Embryonic facial prominence (tissue), 1 donor: ENCODE results near the gene AIG1.

Source experiments
- DNase-seq: peaks from one replicate; pipeline ENCODE4 v3.0.0-alpha.2; 2016; ENCODE audit errors: extremely low spot score

Gene AIG1

DNA sequence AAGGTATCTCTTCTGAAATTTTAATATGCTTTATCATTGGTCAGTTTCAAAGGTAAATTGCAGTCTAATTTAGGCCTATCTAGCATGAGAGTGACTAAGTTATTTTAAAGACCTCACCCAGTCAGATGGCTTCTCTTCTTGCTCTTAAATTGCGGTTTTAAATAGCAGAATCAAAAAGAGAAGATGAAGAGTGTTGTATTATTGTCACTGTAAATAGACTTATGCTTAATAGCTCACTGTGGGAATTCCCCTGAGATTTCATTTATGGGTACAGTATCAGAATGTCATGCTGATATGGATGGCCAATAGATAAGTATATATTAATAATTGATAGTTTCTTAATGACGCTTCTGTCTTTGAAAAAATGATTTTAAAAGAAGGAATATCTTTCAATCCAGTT lies 35.7 kb downstream of the AIG1 start:
- DNase-seq: no peak

- no peak for DNase-seq
Measured at GRCh38 chr6:143097224-143097795, 36.6 kb downstream of the AIG1 start.

GRCh38 chr6:143098054-143098671 lies 37.5 kb downstream of the AIG1 start:
- DNase-seq: no peak

GRCh38 chr6:143099647-143100046 lies 39.0 kb downstream of the AIG1 start:
- no peak for DNase-seq

- no peak for DNase-seq
Measured at GRCh38 chr6:143100429-143100828, 39.7 kb downstream of the AIG1 start.

GRCh38 chr6:143103916-143104315 lies 43.2 kb downstream of the AIG1 start:
- no peak for DNase-seq

DNA sequence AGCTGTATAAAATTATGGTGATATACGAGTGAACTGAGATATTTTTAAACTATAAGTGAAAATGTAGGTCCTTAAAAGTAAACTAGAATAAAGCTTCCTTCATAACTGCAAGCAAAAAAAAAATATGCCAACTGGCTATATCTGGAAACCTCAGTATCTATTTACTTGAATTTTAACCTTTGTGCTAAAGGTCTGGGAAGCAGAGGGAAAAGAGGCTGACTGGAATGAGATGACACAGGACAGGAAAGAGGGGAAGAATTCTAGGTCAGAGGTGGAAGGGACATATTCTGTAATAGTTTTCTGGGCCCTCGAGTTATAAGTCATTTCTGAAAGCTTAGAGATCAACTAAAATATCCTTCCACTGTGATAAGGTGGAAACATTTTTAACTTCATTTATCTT lies 46.8 kb downstream of the AIG1 start:
- DNase-seq: no peak

DNA sequence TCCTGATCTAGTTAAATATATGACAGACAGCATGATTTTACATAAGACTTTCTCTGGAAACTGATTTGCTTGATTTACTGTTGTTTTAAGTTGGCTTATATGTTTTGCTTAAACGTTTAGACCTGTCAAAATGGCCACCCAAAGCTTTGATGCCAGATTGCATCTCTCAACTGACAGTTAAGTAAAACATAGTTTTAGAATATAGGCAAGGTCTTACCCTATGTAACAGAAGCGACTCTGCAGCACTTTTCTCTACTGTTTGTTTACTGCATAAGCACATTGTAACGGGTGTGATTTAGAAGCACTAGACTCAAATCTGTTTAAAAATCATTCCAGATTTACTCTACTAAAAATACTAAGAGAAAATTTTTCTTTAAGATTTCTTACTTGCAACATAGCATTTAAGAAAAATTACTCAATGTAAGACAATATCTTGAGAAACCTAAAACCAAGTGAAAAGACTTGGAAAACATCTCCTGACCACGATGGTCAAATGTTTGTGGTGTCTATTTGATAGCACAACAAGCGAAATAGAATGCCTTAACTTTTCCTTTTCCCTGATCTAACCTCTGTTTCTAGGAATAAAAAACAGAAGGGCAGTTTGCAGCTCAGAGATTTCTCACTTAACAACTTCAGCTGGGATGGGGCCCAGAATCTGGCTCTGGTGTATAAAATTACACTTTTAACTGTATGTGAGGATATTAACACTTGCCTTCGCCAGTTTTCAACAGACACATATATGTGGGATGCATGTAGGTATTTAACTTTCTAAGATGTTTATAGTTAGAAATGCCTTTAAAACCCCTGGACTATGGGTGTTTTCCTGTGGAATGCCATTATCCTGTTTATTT lies 47.4 kb downstream of the AIG1 start:
- DNase-seq: no peak

DNA sequence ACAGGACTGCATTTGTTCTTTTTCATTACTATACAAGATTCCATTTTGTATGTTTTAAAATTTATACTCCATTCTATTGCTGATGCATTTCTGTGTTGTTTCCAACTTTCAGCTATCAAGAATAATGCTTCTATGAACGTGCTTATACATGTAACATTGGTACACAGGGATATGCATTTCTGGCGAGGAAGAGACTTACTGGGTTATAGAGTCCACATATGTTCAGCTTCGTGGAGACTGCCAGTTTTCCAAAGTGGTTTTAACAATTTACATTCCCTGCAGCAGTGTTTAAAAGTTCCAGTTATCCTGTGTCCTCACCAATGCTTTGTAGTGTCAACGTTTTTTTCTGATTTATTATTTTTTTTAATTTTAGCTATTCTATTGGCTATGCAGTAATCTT lies 48.5 kb downstream of the AIG1 start:
- DNase-seq: no peak

- no peak for DNase-seq
Measured at GRCh38 chr6:143110572-143110971, 49.9 kb downstream of the AIG1 start.

DNA sequence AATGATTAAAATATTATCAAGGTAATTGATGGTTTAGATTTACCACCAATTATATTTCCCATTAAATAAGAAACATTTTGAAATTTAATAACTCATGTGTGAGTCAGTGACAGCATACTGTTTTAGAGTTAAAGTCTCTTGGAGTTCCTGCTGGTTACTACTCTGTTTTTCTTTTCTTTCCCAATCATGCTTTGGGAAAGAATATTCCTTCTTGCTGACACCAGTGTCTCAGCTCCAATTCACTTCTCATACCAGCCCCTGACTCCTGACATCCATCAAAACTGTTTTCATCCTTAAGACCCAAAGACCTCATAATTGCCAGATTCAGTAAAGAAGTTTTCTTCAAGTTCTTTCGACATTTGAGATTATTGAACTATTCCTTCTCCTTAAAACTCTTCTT lies 50.3 kb downstream of the AIG1 start:
- DNase-seq: no peak

DNA sequence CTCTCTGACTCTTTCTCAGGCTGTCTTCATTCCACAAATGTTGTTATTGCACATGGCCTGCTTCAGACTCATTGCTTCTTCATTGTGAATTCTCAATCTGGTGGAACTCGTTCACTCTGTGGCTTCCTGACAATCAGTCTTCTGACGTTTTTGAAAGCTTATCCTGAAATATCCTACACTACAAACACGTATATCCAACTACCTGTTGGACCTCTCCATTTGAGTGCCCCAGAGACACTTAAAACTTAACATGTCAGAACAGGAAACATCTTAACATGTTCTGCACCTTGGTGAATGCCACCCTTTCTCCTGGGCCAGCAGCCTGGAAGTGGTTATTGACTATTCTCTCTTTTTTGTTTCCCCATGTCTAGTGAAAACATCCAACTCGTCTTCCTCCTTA lies 50.8 kb downstream of the AIG1 start:
- DNase-seq: no peak

DNA sequence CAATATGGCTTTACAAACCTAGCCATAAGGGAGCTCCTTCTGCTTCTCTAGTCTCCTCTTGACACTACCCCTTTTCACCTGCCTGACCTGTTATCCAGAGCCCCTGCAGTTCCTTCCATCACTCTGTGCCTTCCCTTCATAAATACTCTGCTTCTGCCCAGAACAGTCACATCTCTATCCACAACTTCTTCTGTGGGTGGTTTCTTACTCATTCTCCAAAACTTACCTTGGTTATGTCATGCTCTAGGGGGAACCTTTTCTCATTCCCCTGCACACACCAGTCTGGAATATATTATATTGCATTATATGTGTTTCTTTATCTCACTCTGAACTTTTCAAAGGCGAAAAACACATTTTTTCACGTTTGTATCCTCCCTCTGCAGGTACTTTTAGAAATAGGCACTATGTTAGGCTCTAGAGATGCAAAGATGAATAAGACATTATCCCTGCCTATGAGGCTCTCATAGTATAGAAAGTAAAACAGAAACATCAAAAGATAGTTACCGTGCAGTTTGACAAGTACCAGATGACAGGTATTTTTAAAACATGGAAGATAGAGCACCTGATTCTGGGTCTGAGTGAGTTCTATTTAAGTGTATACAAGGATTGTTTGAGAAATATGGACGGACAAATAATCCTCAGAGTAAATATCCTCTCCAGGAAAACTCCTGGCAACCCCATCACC lies 51.5 kb downstream of the AIG1 start:
- no peak for DNase-seq

GRCh38 chr6:143112837-143113236 lies 52.1 kb downstream of the AIG1 start:
- DNase-seq: no peak

- DNase-seq: no peak
Measured at GRCh38 chr6:143115728-143116127, 55.0 kb downstream of the AIG1 start.

DNA sequence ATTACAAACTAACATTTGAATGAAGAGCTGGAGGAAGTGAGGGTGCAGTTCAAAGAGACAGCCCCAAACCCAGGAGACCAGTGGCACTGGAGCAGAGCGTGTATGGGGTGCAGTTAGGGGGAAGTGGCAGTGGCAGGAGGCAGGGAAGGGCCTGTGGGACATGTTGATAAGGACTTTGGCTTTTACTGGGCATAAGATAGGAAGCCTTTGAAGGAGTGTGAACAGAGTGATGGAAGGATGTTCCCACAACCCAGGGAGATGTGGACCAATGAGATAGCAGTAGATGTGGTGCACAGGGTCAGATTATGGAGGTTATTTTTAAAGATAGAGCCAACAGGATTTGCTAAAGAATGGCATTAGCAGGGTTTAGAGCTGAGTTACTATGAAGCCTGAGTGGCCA lies 56.4 kb downstream of the AIG1 start:
- no peak for DNase-seq

- DNase-seq: no peak
Measured at GRCh38 chr6:143119260-143119659, 58.6 kb downstream of the AIG1 start.

DNA sequence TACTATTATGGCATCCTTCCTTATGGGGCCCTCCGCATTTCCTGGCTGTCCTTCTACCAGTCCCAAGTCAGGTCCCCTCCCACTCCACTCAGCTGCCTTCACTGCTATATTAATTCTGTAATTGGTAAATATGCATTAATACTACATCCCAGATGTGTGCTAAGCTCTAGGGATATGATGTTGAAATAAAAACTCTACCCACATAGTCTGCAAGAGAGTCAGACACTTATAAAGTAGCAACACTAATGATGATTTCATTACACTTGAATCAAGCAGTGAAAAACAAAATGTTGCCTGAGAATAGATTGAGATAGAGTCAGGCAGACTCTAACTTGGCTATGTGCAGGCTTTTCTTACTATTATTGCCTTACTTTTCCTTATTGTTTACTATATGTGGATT lies 62.4 kb downstream of the AIG1 start:
- DNase-seq: no peak

DNA sequence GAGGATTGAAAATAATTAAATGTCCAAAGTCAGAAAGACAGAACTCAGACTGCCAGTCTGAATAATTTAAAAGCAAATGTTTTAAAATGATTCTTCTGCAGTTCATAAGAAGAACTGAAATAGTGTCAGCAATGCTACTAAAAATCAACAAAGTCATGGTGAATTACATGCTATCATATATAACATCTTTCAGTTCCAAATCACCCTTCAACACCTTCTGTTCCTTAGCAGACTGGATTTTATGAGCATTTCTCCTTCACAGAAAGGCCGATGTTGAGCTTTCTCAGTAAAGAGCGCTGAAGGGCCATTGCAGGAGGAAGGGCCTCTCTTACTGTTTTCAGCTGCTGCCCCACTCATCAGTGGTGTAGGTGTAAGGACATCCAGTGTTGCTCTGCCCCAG lies 63.3 kb downstream of the AIG1 start:
- DNase-seq: no peak

DNA sequence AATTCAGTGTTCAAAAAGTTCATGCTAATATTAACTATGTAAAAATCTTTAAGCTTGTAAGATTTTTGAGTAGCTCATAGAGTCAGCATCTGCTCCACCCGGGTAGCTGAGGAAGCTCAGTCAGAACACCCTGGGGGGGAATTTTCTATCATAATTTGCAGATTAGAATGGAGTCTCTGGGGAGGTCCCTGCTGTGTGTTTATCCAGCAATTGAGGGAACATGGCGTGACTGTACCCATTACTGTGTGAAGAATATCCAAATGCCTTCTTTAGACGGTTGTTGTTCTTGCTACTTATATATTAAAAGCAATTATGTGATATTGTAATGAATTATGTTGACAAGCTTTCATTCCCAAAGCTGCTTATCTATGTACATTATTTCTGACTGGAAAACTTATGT lies 64.8 kb downstream of the AIG1 start:
- DNase-seq: no peak

GRCh38 chr6:143125864-143126573 lies 65.3 kb downstream of the AIG1 start:
- no peak for DNase-seq

GRCh38 chr6:143126574-143126941 lies 65.9 kb downstream of the AIG1 start:
- DNase-seq: no peak
